Ectodermal cell (in vitro differentiated cells): ENCODE results near the gene BMAL2.

ENCODE experiments used
- H3K27ac ChIP-seq: 2 replicates; pipeline ENCODE4 v1.7.0; 2013; ENCODE audit warnings: mild to moderate bottlenecking, low read depth, low read length; ENCODE audit not compliant: insufficient read depth, poor library complexity, severe bottlenecking
- H3K27me3 ChIP-seq: 2 replicates; pipeline ENCODE4 v1.7.0; 2013; ENCODE audit warnings: mild to moderate bottlenecking, low read length; ENCODE audit not compliant: insufficient read depth, control insufficient read depth, poor library complexity, severe bottlenecking
- H3K36me3 ChIP-seq: one replicate; pipeline ENCODE4 v1.7.0; 2013; ENCODE audit warnings: low read length; ENCODE audit not compliant: control insufficient read depth, insufficient read depth
- H3K4me1 ChIP-seq: one replicate; pipeline ENCODE4 v1.7.0; 2013; ENCODE audit warnings: low read length; ENCODE audit not compliant: control insufficient read depth, insufficient read depth
- H3K4me3 ChIP-seq: 2 replicates; pipeline ENCODE4 v1.7.0; 2013; ENCODE audit warnings: low read depth, low read length, control low read depth; ENCODE audit not compliant: insufficient read depth
- H3K9me3 ChIP-seq: 2 replicates; pipeline ENCODE4 v1.7.0; 2013; ENCODE audit warnings: mild to moderate bottlenecking, low read length, moderate library complexity; ENCODE audit not compliant: control insufficient read depth
- WGBS, 2 experiments: methylation state at CpG; one replicate each; pipeline ENCODE4 v1.1.7; 2013; ENCODE audit warnings: missing lambda C conversion rate in 2 of 2; 5-methylcytosine and 5-hydroxymethylcytosine counted together

Gene BMAL2

DNA sequence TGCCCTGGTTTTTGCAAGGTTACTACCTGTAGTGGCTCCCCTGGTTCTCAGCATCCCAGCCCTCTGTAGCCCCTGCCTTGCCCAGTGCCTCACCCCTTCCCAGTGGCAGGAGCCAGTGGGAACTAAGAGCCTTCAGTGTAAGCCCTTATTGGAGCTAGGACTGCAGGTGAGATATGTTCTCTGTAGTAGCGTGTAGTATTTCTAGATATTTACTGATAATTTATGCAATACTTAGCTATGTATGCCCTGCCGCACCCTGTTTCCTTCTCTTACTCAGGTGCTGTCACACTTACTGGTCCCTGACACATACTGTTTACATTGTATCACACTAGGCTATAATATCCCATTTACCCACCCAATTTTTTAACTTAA is 3.6 kb downstream of the BMAL2 start:
- WGBS, 2 experiments, result 89 to 100% methylated on average over 1 to 2 of the region's 2 CpGs
- no peaks in the 10 kb centered on the region for H3K9me3 ChIP-seq
- H3K4me1 ChIP-seq, result peaks cover 4% of the 10 kb centered on the region
- no peaks in the 10 kb centered on the region for H3K36me3 ChIP-seq
- H3K4me3 ChIP-seq, result no peak overlapping the region
- peaks cover 40% of the 10 kb centered on the region for H3K27me3 ChIP-seq
- no peak overlapping the region for H3K27ac ChIP-seq

- Histone ChIP-seq H3K27ac (no peak overlapping the region), H3K9me3 (no peaks in the 10 kb centered on the region), H3K4me1 (peaks cover 4% of the 10 kb centered on the region), H3K4me3 (no peak overlapping the region), H3K27me3 (peaks cover 29% of the 10 kb centered on the region), H3K36me3 (no peaks in the 10 kb centered on the region)
- WGBS, 2 experiments, result 96 to 100% methylated on average over 1 of the region's 1 CpG
These were observed 4.7 kb downstream of the BMAL2 start for GRCh38 chr12:27337376-27337775.

DNA sequence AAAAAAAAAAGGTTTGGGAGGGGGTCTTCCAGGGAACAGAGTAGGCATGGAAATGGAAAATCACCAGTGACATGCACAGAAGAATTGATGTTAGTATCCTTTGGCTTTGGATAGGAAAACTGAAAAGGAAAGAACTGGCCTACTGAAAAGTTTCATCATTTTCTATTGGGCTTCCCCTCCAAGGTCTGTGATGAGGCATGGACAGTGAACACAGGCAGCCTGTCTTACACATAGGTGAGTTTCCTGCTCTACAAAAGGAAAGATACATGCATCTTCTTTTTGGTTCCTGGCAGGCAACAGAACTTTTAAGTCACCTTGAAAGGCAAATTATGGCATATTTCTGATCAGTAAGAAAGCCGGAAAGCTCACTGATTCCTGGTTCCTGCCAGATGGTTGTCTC is 5.8 kb downstream of the BMAL2 start:
- H3K4me1 ChIP-seq, result peaks cover 3% of the 10 kb centered on the region
- no peak overlapping the region for H3K4me3 ChIP-seq
- peaks cover 18% of the 10 kb centered on the region for H3K27me3 ChIP-seq
- WGBS, 2 experiments, result 86 to 100% methylated on average over 1 of the region's 1 CpG
- H3K27ac ChIP-seq, result no peak overlapping the region
- H3K36me3 ChIP-seq, result no peaks in the 10 kb centered on the region
- H3K9me3 ChIP-seq, result no peaks in the 10 kb centered on the region

- Histone ChIP-seq H3K27me3 (no peaks in the 10 kb centered on the region), H3K4me3 (no peak overlapping the region), H3K9me3 (no peaks in the 10 kb centered on the region), H3K36me3 (no peaks in the 10 kb centered on the region), H3K4me1 (no peaks in the 10 kb centered on the region), H3K27ac (no peak overlapping the region)
- 96 to 100% methylated on average over 3 of the region's 3 CpGs for WGBS, 2 experiments
These were observed 8.3 kb downstream of the BMAL2 start for GRCh38 chr12:27340971-27341370.

DNA sequence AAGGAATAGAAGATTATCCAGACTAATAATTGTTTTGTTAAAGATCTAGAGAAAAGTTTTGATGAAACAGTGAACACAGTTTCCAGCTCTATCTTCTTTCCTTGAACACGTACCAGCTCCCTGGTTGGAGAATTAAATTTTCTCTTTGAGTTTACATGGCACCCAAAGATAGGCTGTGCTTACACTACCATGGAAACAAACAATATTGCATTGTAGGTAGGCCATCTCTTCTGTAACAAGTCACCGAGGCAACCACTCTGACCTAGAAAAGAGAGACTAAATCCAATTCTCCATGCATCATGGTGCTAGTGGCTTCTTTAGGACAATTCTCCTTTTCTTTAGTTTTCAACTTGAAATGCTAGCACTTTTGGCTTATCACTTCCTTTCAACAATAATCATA is 9.9 kb downstream of the BMAL2 start:
- Histone ChIP-seq H3K27ac (no peak overlapping the region), H3K27me3 (no peaks in the 10 kb centered on the region), H3K9me3 (no peaks in the 10 kb centered on the region), H3K4me3 (no peak overlapping the region), H3K4me1 (no peaks in the 10 kb centered on the region), H3K36me3 (no peaks in the 10 kb centered on the region)
- WGBS, 2 experiments, result 87 to 92% methylated on average over 2 of the region's 2 CpGs

DNA sequence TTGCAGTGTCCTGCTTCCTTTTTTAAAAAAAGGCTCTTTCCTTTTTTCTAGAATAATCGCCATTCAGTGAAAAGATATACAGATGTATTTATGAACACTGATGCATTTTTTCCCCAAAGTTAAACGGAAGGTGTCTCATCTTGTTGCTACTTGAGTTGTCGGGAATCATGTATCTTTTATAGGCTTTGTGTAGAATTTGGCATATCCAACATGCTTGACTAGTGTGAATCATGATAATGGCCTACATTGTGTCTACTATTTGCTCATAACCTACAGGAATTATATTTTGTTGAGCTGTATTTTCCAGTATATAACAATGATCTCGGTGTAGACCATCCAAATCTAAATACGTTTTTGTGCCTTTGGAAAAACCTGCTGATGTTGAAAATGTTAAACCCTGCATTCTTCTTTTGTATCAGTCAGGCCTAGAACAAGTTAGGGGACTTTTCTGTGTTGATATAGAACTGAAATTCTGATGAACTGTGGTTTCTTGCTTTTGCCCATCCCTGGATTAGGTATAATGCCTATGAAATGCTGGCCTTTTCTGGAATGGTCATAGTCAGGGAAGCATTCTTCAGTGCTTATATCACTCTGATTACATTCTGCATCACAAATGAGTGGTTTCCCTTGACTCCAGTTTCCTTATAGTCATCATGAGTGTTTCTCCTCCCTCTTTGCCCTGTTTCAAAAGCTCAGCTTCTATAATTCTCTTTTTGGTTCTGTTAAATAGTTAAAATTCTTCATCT is 10.8 kb downstream of the BMAL2 start:
- Histone ChIP-seq H3K27me3 (no peaks in the 10 kb centered on the region), H3K27ac (no peak overlapping the region), H3K9me3 (no peaks in the 10 kb centered on the region), H3K4me1 (no peaks in the 10 kb centered on the region), H3K4me3 (no peak overlapping the region), H3K36me3 (no peaks in the 10 kb centered on the region)
- 92 to 93% methylated on average over 4 to 5 of the region's 5 CpGs for WGBS, 2 experiments

GRCh38 chr12:27344246-27344645 is 11.6 kb downstream of the BMAL2 start:
- no peaks in the 10 kb centered on the region for H3K36me3 ChIP-seq
- no peaks in the 10 kb centered on the region for H3K9me3 ChIP-seq
- no peaks in the 10 kb centered on the region for H3K4me1 ChIP-seq
- no peak overlapping the region for H3K27ac ChIP-seq
- H3K27me3 ChIP-seq, result no peaks in the 10 kb centered on the region
- H3K4me3 ChIP-seq, result no peak overlapping the region
- WGBS, 2 experiments, result 81 to 90% methylated on average over 2 of the region's 2 CpGs

- Histone ChIP-seq H3K4me1 (no peaks in the 10 kb centered on the region), H3K27ac (no peak overlapping the region), H3K36me3 (no peaks in the 10 kb centered on the region), H3K27me3 (no peaks in the 10 kb centered on the region), H3K9me3 (no peaks in the 10 kb centered on the region), H3K4me3 (no peak overlapping the region)
- 71 to 80% methylated on average over 3 of the region's 3 CpGs for WGBS, 2 experiments
These were observed 12.1 kb downstream of the BMAL2 start for GRCh38 chr12:27344760-27345159.

GRCh38 chr12:27345376-27345775 is 12.7 kb downstream of the BMAL2 start:
- Histone ChIP-seq H3K4me1 (no peaks in the 10 kb centered on the region), H3K9me3 (no peaks in the 10 kb centered on the region), H3K4me3 (no peak overlapping the region), H3K27ac (no peak overlapping the region), H3K27me3 (no peaks in the 10 kb centered on the region), H3K36me3 (no peaks in the 10 kb centered on the region)
- WGBS, 2 experiments, result 92 to 95% methylated on average over 4 of the region's 4 CpGs

DNA sequence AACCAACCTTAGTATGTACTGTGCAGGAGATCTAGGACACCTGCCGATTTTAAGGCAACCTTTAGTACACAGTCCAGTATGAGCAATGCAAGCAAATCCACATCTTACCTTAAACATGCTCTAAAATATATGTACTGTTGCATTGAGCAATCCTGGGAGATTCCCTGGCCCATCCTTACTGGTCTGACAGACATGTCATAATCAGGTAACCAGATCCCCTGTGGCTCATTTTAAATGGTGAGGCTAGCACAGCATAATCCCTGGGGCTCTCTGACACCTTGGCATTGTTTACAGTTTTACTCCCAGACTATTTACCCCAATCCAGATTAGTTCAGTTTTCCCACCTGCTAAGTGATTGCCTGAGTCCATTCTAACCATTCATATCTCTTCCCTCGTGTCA is 15.1 kb downstream of the BMAL2 start:
- WGBS, 2 experiments, result 77 to 93% methylated on average over 2 of the region's 2 CpGs
- no peaks in the 10 kb centered on the region for H3K4me1 ChIP-seq
- H3K27me3 ChIP-seq, result no peaks in the 10 kb centered on the region
- H3K4me3 ChIP-seq, result no peak overlapping the region
- no peak overlapping the region for H3K27ac ChIP-seq
- H3K36me3 ChIP-seq, result no peaks in the 10 kb centered on the region
- no peaks in the 10 kb centered on the region for H3K9me3 ChIP-seq

DNA sequence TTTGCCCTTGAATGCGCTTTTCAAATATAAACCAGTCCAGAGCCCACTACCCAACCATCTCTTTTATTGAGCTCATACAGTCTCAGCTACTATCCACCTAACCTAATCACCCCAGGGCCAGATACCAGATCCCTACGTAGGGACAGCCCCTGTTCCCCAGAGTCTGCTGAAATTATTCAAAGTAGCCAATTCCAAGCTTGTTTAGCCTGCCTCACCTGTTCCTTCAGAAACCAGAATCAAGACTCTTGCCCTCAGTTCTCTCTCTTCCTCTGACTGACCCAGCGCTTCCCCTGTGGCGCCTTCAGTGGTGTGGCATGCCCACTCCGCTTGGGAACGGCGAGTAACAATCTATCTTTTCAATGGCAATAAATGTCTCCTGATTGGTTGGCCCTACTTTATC is 18.8 kb downstream of the BMAL2 start:
- Histone ChIP-seq H3K4me3 (no peak overlapping the region), H3K9me3 (no peaks in the 10 kb centered on the region), H3K27ac (no peak overlapping the region), H3K27me3 (no peaks in the 10 kb centered on the region), H3K36me3 (no peaks in the 10 kb centered on the region), H3K4me1 (no peaks in the 10 kb centered on the region)
- WGBS, 2 experiments, result 94 to 99% methylated on average over 7 of the region's 7 CpGs
